NCI-H1436 treated with DMSO at 0.1 percent for 48 hours (cell line): ENCODE data around the gene P3H3.
A peak's percentile ranks its signal among the peaks of the same experiment; 100 is the strongest.
"Not testable (repeated sequence)": the region's sequence is repeated elsewhere in the genome, so short reads cannot be mapped to it uniquely, and the experiment has no call there.

ENCODE experiments used
- DNase-seq: peaks from one replicate; lab custom pipeline; 2025; lab: John Stamatoyannopoulos, UW

The P3H3 gene

GRCh38 chr12:6845395-6845794 lies 17.2 kb downstream of the P3H3 start:
- no peak for DNase-seq

- no peak for DNase-seq
These were observed 18.2 kb downstream of the P3H3 start for GRCh38 chr12:6846316-6846869.

- DNase-seq = no peak
These were observed 19.5 kb downstream of the P3H3 start for GRCh38 chr12:6847676-6848075.

- DNase-seq = no peak
These were observed 21.2 kb downstream of the P3H3 start for GRCh38 chr12:6849427-6849826.

GRCh38 chr12:6849976-6850560 lies 21.9 kb downstream of the P3H3 start:
- no peak for DNase-seq

- DNase-seq = no peak
These were observed 22.6 kb downstream of the P3H3 start for GRCh38 chr12:6850796-6851152.

GRCh38 chr12:6851153-6851920 lies 23.1 kb downstream of the P3H3 start, which contains the start of gene CDCA3:
Gene CDCA3 (minus strand): TSS chr12:6851286. CDS start chr12:6850952, 334 bp downstream.
- DNase-seq = peak; percentile 99

GRCh38 chr12:6851921-6852650 lies 23.9 kb downstream of the P3H3 start, which contains the start of gene USP5:
Gene USP5 (plus strand): TSS chr12:6852150. CDS start chr12:6852180, 30 bp downstream.
- DNase-seq = peak; percentile 99

- no peak for DNase-seq
These were observed 24.6 kb downstream of the P3H3 start for GRCh38 chr12:6852651-6853354.

GRCh38 chr12:6853626-6854025 lies 25.4 kb downstream of the P3H3 start:
- no peak for DNase-seq

GRCh38 chr12:6854036-6854435 lies 25.8 kb downstream of the P3H3 start:
- DNase-seq = no peak

GRCh38 chr12:6855322-6855721 lies 27.1 kb downstream of the P3H3 start:
- no peak for DNase-seq

GRCh38 chr12:6858799-6859198 lies 30.6 kb downstream of the P3H3 start:
- no peak for DNase-seq

GRCh38 chr12:6860116-6860515 lies 31.9 kb downstream of the P3H3 start:
- no peak for DNase-seq

- DNase-seq = no peak
These were observed 32.7 kb downstream of the P3H3 start for GRCh38 chr12:6860942-6861341.

- no peak for DNase-seq
These were observed 33.2 kb downstream of the P3H3 start for GRCh38 chr12:6861391-6861790.

GRCh38 chr12:6863033-6863432 lies 34.8 kb downstream of the P3H3 start:
- no peak for DNase-seq

- no peak for DNase-seq
These were observed 35.5 kb downstream of the P3H3 start for GRCh38 chr12:6863586-6864321.

GRCh38 chr12:6865307-6865706 lies 37.1 kb downstream of the P3H3 start:
- DNase-seq = not testable (repeated sequence)

GRCh38 chr12:6866163-6866919 lies 38.1 kb downstream of the P3H3 start:
- DNase-seq = no peak
